ENCODE results near the gene SLC37A3.
"Not testable (repeated sequence)": the region's sequence is repeated elsewhere in the genome, so short reads cannot be mapped to it uniquely, and the experiment has no call there.

The SLC37A3 gene

DNA sequence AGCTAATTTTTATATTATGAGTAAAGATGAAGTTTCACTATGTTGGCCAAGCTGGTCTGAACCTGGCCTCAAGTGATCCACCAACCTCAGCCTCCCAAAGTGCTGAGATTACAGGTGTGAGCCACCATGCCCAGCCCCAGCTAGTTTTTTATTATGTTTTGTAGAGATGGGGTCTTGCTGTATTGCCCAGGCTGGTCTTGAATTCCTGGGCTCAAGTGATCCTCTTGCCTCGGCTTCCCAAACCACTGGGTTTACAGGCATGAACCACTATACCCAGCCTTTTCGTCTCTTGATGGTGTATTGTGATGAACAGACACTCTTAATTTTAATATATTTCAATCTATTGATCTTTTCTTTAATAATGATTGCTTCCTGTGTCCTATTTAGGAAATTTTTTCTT, 23.2 kb upstream of the SLC37A3 start:
- Histone ChIP-seq H3K4me1 (ENCODE audit: control insufficient read depth, low read depth, low read length) (no peaks in the 10 kb centered on the region), H3K27me3 (ENCODE audit: control insufficient read depth, insufficient read depth, low read length) (no peaks in the 10 kb centered on the region), H3K27ac (ENCODE audit: low read length) (no peak overlapping the region), H3K9me3 (ENCODE audit: control insufficient read depth, low read depth, low read length) (no peaks in the 10 kb centered on the region), H3K4me3 (ENCODE audit: low read length) (no peak overlapping the region), H3K9ac (ENCODE audit: low read length) (no peak overlapping the region), H3K36me3 (ENCODE audit: control insufficient read depth, low read depth, low read length) (peaks cover 4% of the 10 kb centered on the region)

DNA sequence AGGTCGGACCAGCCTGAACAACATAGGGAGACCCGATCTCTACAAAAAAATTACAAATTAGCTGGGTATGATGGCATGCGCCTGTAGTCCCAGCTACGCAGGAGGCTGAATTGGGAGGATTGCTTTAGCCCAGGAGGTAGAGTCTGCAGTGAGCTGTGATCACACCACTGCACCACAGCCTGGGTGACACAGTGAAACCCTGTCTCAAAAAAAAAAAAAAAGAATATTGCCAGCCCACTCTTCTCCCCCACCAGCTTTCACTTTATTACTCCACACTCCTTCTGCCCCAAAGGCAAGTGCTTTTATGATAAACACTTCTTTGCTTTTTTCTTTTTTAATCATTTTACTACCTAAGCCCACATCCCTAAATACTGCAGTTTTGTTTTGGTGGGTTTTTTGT, 20.3 kb upstream of the SLC37A3 start:
- Histone ChIP-seq H3K4me1 (ENCODE audit: control insufficient read depth, low read depth, low read length) (no peaks in the 10 kb centered on the region), H3K36me3 (ENCODE audit: control insufficient read depth, low read depth, low read length) (no peaks in the 10 kb centered on the region), H3K4me3 (ENCODE audit: low read length) (no peak overlapping the region), H3K9me3 (ENCODE audit: control insufficient read depth, low read depth, low read length) (no peaks in the 10 kb centered on the region), H3K27ac (ENCODE audit: low read length) (no peak overlapping the region), H3K9ac (ENCODE audit: low read length) (no peak overlapping the region), H3K27me3 (ENCODE audit: control insufficient read depth, insufficient read depth, low read length) (no peaks in the 10 kb centered on the region)

DNA sequence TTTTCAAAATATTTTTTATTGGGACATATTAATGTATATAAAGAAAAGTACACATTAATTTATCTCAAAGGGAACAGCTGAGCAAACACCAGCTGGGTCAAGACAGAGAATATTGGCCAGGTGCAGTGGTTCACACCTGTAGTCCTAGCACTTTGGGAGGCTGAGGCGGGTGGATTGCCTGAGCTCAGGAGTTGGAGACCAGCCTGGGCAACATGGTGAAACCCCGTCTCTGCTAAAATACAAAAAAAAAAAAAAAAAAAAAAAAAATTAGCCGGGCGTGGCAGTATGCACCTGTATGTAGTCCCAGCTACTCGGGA, 19.8 kb upstream of the SLC37A3 start:
- H3K4me3 ChIP-seq (ENCODE audit: low read length); H3K9me3 ChIP-seq (ENCODE audit: control insufficient read depth, low read depth, low read length); H3K4me1 ChIP-seq (ENCODE audit: control insufficient read depth, low read depth, low read length); H3K27me3 ChIP-seq (ENCODE audit: control insufficient read depth, insufficient read depth, low read length); H3K9ac ChIP-seq (ENCODE audit: low read length); H3K27ac ChIP-seq (ENCODE audit: low read length); H3K36me3 ChIP-seq (ENCODE audit: control insufficient read depth, low read depth, low read length): not testable (repeated sequence)

DNA sequence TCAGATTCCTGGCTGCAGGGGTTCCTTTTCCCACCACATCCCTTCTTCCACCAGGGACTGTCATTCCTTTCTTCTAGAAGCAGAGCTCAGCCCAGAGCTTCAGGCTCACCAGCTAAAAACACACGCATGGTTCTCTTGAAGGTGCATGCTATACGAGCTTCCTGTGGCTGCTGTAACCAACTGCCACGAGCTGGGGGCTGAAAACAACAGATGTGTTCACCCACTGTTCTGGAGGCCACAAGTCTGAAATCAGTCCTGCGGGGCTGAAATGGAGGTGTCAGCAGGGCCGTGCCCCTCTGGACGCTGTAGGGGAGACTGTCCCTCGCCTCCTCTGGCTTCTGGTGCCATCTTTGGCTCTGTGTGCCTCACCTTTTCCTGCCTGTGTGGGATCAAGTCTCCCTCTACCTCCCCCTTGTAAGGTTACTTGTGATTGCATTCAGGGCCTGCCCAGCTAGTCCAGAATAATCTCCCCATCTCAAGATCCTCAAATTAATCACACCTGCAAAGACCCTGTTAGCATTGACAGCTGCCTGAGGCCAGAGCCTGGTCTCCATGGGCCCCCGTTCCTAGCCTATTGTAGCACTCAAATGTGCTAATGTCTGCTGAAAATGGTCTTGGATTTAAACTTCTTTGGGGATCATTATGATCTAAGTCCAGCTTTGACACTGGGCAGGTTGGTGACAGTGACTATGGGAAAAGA, 19.3 kb upstream of the SLC37A3 start:
- Histone ChIP-seq H3K4me1 (ENCODE audit: control insufficient read depth, low read depth, low read length) (no peaks in the 10 kb centered on the region), H3K27ac (ENCODE audit: low read length) (no peak overlapping the region), H3K9ac (ENCODE audit: low read length) (no peak overlapping the region)

DNA sequence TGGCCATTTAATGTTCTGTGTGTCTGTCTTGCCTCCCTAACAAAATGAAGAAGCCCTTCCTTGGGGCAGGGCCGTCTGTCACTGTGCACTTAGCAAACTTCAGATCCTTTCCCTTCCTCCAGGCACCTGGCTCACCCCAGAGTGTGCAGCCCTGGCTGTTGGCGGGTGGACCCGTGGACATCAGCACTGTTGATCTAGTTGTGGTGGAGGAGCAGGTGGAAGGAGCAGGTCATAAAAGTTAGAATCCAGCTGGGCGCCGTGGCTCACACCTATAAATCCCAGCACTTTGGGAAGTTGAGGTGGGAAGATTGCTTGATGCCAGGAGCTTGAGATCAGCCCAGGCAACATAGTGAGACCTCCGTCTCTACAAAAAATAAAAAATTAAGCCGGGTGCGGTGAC, 18.2 kb upstream of the SLC37A3 start:
- Histone ChIP-seq H3K27ac (ENCODE audit: low read length) (no peak overlapping the region), H3K9ac (ENCODE audit: low read length) (no peak overlapping the region)

More for the DNA sequence above, 19.3 kb upstream of the SLC37A3 start:
- H3K27me3 ChIP-seq (ENCODE audit: control insufficient read depth, insufficient read depth, low read length) = no peaks in the 10 kb centered on the region
- H3K4me3 ChIP-seq (ENCODE audit: low read length) = no peak overlapping the region
- no peaks in the 10 kb centered on the region for H3K9me3 ChIP-seq (ENCODE audit: control insufficient read depth, low read depth, low read length)
- no peaks in the 10 kb centered on the region for H3K36me3 ChIP-seq (ENCODE audit: control insufficient read depth, low read depth, low read length)

DNA sequence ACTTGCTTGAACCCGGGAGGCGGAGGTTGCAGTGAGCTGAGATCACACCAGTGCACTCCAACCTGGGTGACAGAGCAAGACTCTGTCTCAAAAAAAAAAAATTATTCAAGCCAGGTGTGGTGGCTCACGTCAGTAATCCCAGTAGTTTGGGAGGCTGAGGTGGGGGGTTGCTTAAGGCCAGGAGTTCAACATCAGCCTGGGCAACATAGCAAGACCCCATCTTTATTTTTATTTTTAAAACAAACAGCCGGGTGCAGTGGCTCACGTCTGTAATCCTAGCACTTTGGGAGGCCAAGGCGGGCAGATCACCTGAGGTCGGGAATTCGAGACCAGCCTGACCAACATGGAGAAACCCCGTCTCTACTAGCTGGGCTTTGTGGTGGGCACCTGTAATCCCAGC, 17.5 kb upstream of the SLC37A3 start:
- H3K9ac ChIP-seq (ENCODE audit: low read length); H3K9me3 ChIP-seq (ENCODE audit: control insufficient read depth, low read depth, low read length); H3K4me3 ChIP-seq (ENCODE audit: low read length); H3K27ac ChIP-seq (ENCODE audit: low read length); H3K4me1 ChIP-seq (ENCODE audit: control insufficient read depth, low read depth, low read length); H3K27me3 ChIP-seq (ENCODE audit: control insufficient read depth, insufficient read depth, low read length); H3K36me3 ChIP-seq (ENCODE audit: control insufficient read depth, low read depth, low read length): not testable (repeated sequence)

More for the DNA sequence above, 18.2 kb upstream of the SLC37A3 start:
- no peaks in the 10 kb centered on the region for H3K9me3 ChIP-seq (ENCODE audit: control insufficient read depth, low read depth, low read length)
- no peaks in the 10 kb centered on the region for H3K36me3 ChIP-seq (ENCODE audit: control insufficient read depth, low read depth, low read length)
- H3K4me3 ChIP-seq (ENCODE audit: low read length) = no peak overlapping the region
- no peaks in the 10 kb centered on the region for H3K4me1 ChIP-seq (ENCODE audit: control insufficient read depth, low read depth, low read length)
- H3K27me3 ChIP-seq (ENCODE audit: control insufficient read depth, insufficient read depth, low read length) = no peaks in the 10 kb centered on the region

DNA sequence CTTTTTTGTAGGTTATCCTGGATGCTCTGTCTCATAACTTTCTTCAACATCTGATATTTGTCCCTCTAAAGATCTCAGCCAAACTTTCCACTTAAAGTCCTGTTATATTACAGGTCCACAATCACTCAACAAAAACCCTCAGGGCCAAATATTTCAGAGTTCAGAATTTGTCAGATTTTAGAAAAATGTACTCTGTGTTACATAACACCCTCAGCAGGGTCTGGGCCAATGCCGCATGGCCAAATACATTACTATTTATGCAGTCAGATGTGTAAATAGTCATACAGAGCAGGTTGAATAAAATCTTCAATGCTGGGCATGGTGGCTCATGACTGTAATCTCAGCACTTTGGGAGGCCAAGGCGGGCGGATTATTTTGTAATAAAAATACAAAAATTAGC, 17.0 kb upstream of the SLC37A3 start:
- H3K4me3 ChIP-seq (ENCODE audit: low read length) = no peak overlapping the region
- no peaks in the 10 kb centered on the region for H3K4me1 ChIP-seq (ENCODE audit: control insufficient read depth, low read depth, low read length)
- no peaks in the 10 kb centered on the region for H3K9me3 ChIP-seq (ENCODE audit: control insufficient read depth, low read depth, low read length)
- no peak overlapping the region for H3K27ac ChIP-seq (ENCODE audit: low read length)
- no peaks in the 10 kb centered on the region for H3K36me3 ChIP-seq (ENCODE audit: control insufficient read depth, low read depth, low read length)
- H3K27me3 ChIP-seq (ENCODE audit: control insufficient read depth, insufficient read depth, low read length) = no peaks in the 10 kb centered on the region
- H3K9ac ChIP-seq (ENCODE audit: low read length) = no peak overlapping the region

DNA sequence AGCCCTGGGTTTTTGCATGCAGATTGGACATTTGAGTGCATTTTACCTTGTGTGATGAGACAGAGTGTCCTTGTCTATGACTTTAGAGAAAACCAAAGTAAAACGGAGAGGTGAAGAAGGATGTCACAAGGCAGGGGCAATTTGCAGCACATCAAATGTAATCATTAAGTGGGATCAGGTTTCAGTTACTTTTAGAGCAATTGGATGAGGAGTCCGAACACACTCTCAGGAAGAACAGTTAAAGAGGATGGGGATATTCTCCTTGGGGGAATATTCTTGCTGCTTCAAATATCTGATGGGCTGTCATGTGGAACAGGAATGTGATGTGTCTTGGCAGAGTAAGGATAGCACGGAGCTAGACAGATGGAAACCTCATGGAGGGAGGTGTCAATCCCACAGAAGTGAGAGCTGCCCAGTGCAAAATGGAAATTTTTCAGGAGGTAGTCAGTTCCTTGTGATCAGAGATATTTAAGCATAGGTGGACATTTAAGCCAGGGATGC, 6.3 kb upstream of the SLC37A3 start:
- Histone ChIP-seq H3K9ac (ENCODE audit: low read length) (peak overlapping the region; percentile 28), H3K36me3 (ENCODE audit: control insufficient read depth, low read depth, low read length) (no peaks in the 10 kb centered on the region), H3K4me1 (ENCODE audit: control insufficient read depth, low read depth, low read length) (peaks cover 4% of the 10 kb centered on the region), H3K9me3 (ENCODE audit: control insufficient read depth, low read depth, low read length) (no peaks in the 10 kb centered on the region), H3K27me3 (ENCODE audit: control insufficient read depth, insufficient read depth, low read length) (no peaks in the 10 kb centered on the region), H3K27ac (ENCODE audit: low read length) (no peak overlapping the region), H3K4me3 (ENCODE audit: low read length) (peak overlapping the region; percentile 63)

DNA sequence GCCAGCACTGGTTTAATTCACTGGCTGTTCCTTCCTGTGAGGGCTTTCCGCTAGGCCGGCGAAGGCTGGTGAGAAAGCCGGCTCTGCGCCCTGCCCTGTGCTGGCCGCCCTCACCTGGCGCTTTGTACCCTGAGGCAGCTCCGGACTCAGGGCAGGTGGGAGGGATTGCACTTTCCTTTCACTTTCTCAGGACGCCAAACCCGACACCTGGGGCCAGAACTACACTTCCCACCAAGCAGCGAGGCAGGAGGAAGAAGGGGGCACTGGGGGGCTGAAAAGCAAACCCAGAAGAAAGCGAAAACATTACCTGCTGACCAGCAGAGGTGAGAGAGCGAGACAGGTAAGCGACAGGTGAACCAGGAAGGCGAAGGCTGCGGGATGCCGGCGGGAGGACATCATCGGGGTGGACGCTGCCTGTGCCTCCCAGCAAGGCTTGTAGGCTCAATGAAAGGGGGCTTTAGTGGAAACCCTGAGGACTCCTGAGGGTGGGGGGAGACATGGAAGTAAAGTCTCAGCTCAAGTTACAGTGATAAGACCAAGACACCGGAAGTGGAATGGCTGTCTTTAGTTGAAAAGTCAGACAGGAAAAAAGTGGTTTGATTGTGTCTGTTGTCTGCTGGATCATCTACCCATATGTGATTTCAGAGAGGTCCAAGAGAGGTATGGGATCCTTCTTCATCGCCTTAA, 5.7 kb upstream of the SLC37A3 start, which contains the start of gene RAB19:
RAB19 (plus strand) TSS at position 181 of the 687 bp plus-strand sequence. CDS start 3,589 bp downstream, outside the sequence.
- Histone ChIP-seq H3K27ac (ENCODE audit: low read length) (no peak within 1 kb of the TSS), H3K4me3 (ENCODE audit: low read length) (peak within 1 kb of the TSS; percentile 63), H3K27me3 (ENCODE audit: control insufficient read depth, insufficient read depth, low read length) (no peaks in the 10 kb centered on the region), H3K9ac (ENCODE audit: low read length) (peak within 1 kb of the TSS; percentile 28), H3K4me1 (ENCODE audit: control insufficient read depth, low read depth, low read length) (peaks cover 4% of the 10 kb centered on the region), H3K9me3 (ENCODE audit: control insufficient read depth, low read depth, low read length) (no peaks in the 10 kb centered on the region), H3K36me3 (ENCODE audit: control insufficient read depth, low read depth, low read length) (no peaks in the 10 kb centered on the region)

DNA sequence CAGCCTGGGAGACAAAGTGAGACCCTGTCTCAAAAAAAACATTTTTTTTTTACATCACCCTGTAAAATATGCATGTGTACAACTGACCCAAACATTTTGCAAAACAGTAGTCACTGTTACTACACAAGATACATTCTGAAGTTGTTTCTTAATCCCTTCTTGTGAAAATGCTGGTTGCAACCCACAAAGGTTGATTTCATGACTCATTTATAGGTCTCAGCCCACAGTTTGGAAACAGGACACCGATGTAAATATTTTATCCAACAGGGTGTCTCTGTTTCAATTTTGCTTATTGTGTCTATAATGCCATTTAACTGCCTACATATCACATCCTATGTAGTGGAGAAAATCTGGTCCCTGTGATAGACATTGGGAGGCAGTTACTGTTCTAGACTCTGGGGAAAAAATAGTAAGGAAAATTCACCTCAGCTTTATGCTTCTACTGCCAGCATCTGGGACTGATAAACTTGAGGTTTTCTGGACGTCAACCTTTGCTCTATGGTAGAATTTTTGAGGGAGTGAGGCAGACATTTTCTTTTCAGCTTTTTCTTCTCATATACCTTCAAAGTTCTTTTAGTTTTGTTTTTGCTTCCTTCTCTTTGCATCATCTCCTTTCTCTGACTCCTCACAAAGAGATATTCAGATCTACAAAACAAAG, 4.0 kb upstream of the SLC37A3 start:
- H3K27me3 ChIP-seq (ENCODE audit: control insufficient read depth, insufficient read depth, low read length) = no peaks in the 10 kb centered on the region
- H3K9ac ChIP-seq (ENCODE audit: low read length) = no peak overlapping the region
- peaks cover 4% of the 10 kb centered on the region for H3K4me1 ChIP-seq (ENCODE audit: control insufficient read depth, low read depth, low read length)
- no peak overlapping the region for H3K27ac ChIP-seq (ENCODE audit: low read length)
- no peaks in the 10 kb centered on the region for H3K36me3 ChIP-seq (ENCODE audit: control insufficient read depth, low read depth, low read length)
- H3K4me3 ChIP-seq (ENCODE audit: low read length) = no peak overlapping the region
- no peaks in the 10 kb centered on the region for H3K9me3 ChIP-seq (ENCODE audit: control insufficient read depth, low read depth, low read length)

DNA sequence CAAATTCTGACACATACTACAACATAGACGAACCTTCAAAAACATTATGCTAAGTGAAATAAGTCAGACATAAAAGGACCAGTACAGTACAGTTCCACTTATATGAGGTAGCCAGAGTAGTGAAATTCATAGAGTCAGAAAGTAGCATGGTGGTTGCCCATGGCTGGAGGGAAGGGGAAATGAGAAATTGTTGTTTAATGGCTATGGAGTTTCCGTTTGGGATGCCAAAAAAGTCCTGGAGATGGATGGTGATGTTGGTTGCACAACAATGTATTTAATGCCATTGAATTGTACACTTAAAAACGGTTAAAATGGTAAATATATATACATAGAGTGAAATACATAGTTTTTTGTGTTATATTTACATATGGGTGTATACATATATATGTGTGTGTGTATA, 2.1 kb upstream of the SLC37A3 start:
- H3K27ac ChIP-seq (ENCODE audit: low read length) = no peak overlapping the region
- H3K9ac ChIP-seq (ENCODE audit: low read length) = no peak overlapping the region
- H3K36me3 ChIP-seq (ENCODE audit: control insufficient read depth, low read depth, low read length) = no peaks in the 10 kb centered on the region
- no peaks in the 10 kb centered on the region for H3K27me3 ChIP-seq (ENCODE audit: control insufficient read depth, insufficient read depth, low read length)
- peaks cover 4% of the 10 kb centered on the region for H3K4me1 ChIP-seq (ENCODE audit: control insufficient read depth, low read depth, low read length)
- H3K4me3 ChIP-seq (ENCODE audit: low read length) = no peak overlapping the region
- H3K9me3 ChIP-seq (ENCODE audit: control insufficient read depth, low read depth, low read length) = no peaks in the 10 kb centered on the region

Data from iPS-18a (cell line).